Panc1 (cell line): ENCODE results near the gene TCEA3. TPM values are rescaled to one million over a fixed set of nuclear protein-coding genes. Genes with fewer than 3 reads are reported as not detected.

Experiments used
- ATAC-seq: fragments of 200-7000 bp; cut with Tn5 transposase; 2 replicates; pipeline ENCODE4 v1.9.1; 2020; ENCODE audit warnings: mild to moderate bottlenecking, moderate library complexity
- BruUV-seq: library from RNA; stranded (reverse); fragments of 400-500 nt; replicated peaks from 2 replicates; lab custom pipeline; 2021; lab: Mats Ljungman, UMichigan
- CTCF ChIA-PET: fragments of 300-600 bp; sonication (Branson Sonifier 250); formaldehyde crosslinking; loops from one replicate; lab custom pipeline; 2022; ENCODE audit warnings: antibody characterized with exemption; lab: Charles Lee
- POLR2A ChIA-PET: fragments of 300-600 bp; sonication (Branson Sonifier 250); formaldehyde crosslinking; loops from one replicate; lab custom pipeline; 2022; ENCODE audit warnings: antibody characterized with exemption; lab: Charles Lee
- DNase-seq: peaks from one replicate; pipeline ENCODE4 v3.0.0-alpha.2; 2010; ENCODE audit warnings: low read depth, low spot score
- H3K27ac ChIP-seq: 2 replicates; pipeline ENCODE4 v1.5.1; 2011; ENCODE audit warnings: mild to moderate bottlenecking, low read length, inconsistent platforms
- H3K27me3 ChIP-seq: fragments of 200-500 bp; sonication (Bioruptor generic); 2 replicates; pipeline ENCODE4 v1.6.0; 2014; ENCODE audit warnings: low read length, inconsistent platforms; ENCODE audit not compliant: control insufficient read depth, insufficient read depth
- H3K36me3 ChIP-seq: fragments of 200-500 bp; sonication (Bioruptor generic); 2 replicates; pipeline ENCODE4 v1.5.1; 2014; ENCODE audit warnings: inconsistent platforms, mild to moderate bottlenecking, low read length, moderate library complexity; ENCODE audit not compliant: control insufficient read depth, insufficient read depth
- H3K4me1 ChIP-seq: 2 replicates; pipeline ENCODE4 v1.5.1; 2011; ENCODE audit warnings: inconsistent platforms, mild to moderate bottlenecking, low read length, moderate library complexity; ENCODE audit not compliant: control insufficient read depth, insufficient read depth
- H3K4me3 ChIP-seq, 2 experiments: 2 replicates each; pipeline ENCODE4 v1.5.1; 2011 to 2012; ENCODE audit warnings: low read depth in 2 of 2, low read length in 2 of 2, mild to moderate bottlenecking in 2 of 2, inconsistent platforms in 1 of 2, moderate library complexity in 1 of 2
- H3K9me3 ChIP-seq: fragments of 200-500 bp; sonication (Bioruptor generic); 2 replicates; pipeline ENCODE4 v1.5.1; 2014; ENCODE audit warnings: low read depth, mild to moderate bottlenecking, inconsistent platforms, low read length, moderate library complexity; ENCODE audit not compliant: control insufficient read depth, insufficient read depth
- POLR2AphosphoS5 ChIP-seq: IDR thresholded peaks from 2 replicates; pipeline ENCODE4 v1.6.1; 2012; ENCODE audit warnings: mild to moderate bottlenecking, low read depth, low read length, moderate library complexity
- SIN3A ChIP-seq: IDR thresholded peaks from 2 replicates; pipeline ENCODE4 v1.6.1; 2012; ENCODE audit warnings: low read depth, mild to moderate bottlenecking, low read length, moderate library complexity, borderline replicate concordance; ENCODE audit not compliant: insufficient read depth
- TCF7L2 ChIP-seq: IDR thresholded peaks from 2 replicates; pipeline ENCODE4 v1.6.1; 2011; ENCODE audit warnings: mild to moderate bottlenecking, low read depth, low read length, inconsistent platforms
- in situ Hi-C: cut with HindIII; loops from 2 replicates; pipeline ENCODE4 v1.10.0; 2016; ENCODE audit warnings: low sequenced_read_pairs, low pct_unique_long_range_greater_than_20kb
- intact Hi-C: fragments of 100-400 bp; cut with micrococcal nuclease; formaldehyde crosslinking; loops from one replicate; pipeline ENCODE4 v1.10.0; 2022; ENCODE audit not compliant: unreplicated experiment
- total RNA-seq: library from RNA; stranded (reverse); gene quantifications from one replicate; pipeline ENCODE4 v1.2.1, GENCODE V29; 2021; ENCODE audit not compliant: unreplicated experiment
- TF ChIP-seq, protein P1 (sequence below), 2 experiments: IDR thresholded peaks; 2 replicates each; pipeline ENCODE4 v1.6.1; 2011 to 2012; ENCODE audit warnings: low read depth in 2 of 2, control low read depth in 1 of 2, low read length in 1 of 2, mild to moderate bottlenecking in 1 of 2, moderate library complexity in 1 of 2; ENCODE audit not compliant: insufficient read depth in 1 of 2
- TF ChIP-seq, protein P2 (sequence below): fragments of 450-650 bp; IDR thresholded peaks from 2 replicates; pipeline ENCODE4 v1.5.1; 2017; ENCODE audit warnings: mild to moderate bottlenecking

Gene TCEA3
- total RNA-seq, 1 experiment from 2014 or later = 8.3 TPM

DNA sequence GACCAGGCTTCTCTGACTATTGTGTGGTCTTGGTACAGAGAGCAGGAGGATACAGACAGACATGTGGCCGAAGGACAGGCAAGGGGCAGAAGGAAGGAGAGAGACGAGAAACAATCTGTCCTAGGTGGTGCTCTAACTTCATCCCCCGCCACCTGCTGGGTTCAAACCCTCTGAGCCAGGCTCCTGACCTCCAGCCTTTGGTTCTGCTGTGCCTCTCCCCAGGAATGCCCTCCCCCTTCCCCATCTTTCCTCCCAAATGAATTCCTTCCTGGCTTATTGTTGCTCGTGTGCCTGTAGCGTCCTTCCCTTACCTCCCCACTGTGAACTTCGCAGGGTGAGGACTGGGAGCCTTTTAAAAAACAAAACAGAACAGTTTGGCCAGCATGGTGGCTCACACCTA, 5.4 kb downstream of the TCEA3 start:
- POLR2A ChIA-PET = no interaction called here
- intact Hi-C loops = no loop called here
- Histone ChIP-seq H3K27ac (no peak overlapping the region), H3K4me3 (no peak overlapping the region), H3K36me3 (no peaks in the 10 kb centered on the region), H3K9me3 (no peaks in the 10 kb centered on the region), H3K4me1 (peaks cover 10% of the 10 kb centered on the region; the same call in 1 of the 2 replicates), H3K27me3 (no peaks in the 10 kb centered on the region)
- in situ Hi-C loops = no loop called here
- TF ChIP-seq POLR2AphosphoS5 (no peak), TCF7L2 (no peak), SIN3A (no peak)
- TF ChIP-seq, protein P1, sequence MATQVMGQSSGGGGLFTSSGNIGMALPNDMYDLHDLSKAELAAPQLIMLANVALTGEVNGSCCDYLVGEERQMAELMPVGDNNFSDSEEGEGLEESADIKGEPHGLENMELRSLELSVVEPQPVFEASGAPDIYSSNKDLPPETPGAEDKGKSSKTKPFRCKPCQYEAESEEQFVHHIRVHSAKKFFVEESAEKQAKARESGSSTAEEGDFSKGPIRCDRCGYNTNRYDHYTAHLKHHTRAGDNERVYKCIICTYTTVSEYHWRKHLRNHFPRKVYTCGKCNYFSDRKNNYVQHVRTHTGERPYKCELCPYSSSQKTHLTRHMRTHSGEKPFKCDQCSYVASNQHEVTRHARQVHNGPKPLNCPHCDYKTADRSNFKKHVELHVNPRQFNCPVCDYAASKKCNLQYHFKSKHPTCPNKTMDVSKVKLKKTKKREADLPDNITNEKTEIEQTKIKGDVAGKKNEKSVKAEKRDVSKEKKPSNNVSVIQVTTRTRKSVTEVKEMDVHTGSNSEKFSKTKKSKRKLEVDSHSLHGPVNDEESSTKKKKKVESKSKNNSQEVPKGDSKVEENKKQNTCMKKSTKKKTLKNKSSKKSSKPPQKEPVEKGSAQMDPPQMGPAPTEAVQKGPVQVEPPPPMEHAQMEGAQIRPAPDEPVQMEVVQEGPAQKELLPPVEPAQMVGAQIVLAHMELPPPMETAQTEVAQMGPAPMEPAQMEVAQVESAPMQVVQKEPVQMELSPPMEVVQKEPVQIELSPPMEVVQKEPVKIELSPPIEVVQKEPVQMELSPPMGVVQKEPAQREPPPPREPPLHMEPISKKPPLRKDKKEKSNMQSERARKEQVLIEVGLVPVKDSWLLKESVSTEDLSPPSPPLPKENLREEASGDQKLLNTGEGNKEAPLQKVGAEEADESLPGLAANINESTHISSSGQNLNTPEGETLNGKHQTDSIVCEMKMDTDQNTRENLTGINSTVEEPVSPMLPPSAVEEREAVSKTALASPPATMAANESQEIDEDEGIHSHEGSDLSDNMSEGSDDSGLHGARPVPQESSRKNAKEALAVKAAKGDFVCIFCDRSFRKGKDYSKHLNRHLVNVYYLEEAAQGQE (IDR thresholded peaks at IDR 0.05; ENCODE audit: insufficient read depth in 1 of 2, low read depth in 2 of 2, low read length in 1 of 2) = no peak
- TF ChIP-seq, protein P2, sequence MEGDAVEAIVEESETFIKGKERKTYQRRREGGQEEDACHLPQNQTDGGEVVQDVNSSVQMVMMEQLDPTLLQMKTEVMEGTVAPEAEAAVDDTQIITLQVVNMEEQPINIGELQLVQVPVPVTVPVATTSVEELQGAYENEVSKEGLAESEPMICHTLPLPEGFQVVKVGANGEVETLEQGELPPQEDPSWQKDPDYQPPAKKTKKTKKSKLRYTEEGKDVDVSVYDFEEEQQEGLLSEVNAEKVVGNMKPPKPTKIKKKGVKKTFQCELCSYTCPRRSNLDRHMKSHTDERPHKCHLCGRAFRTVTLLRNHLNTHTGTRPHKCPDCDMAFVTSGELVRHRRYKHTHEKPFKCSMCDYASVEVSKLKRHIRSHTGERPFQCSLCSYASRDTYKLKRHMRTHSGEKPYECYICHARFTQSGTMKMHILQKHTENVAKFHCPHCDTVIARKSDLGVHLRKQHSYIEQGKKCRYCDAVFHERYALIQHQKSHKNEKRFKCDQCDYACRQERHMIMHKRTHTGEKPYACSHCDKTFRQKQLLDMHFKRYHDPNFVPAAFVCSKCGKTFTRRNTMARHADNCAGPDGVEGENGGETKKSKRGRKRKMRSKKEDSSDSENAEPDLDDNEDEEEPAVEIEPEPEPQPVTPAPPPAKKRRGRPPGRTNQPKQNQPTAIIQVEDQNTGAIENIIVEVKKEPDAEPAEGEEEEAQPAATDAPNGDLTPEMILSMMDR = no peak
- no peak for ATAC-seq
- CTCF ChIA-PET = interaction anchor here (0.7 kb wide), 1 partner anchor 16 kb away, joined by 4 read pairs; no protein-coding TSS in a partner anchor
- no TSS peak for BruUV-seq
- DNase-seq = no peak

DNA sequence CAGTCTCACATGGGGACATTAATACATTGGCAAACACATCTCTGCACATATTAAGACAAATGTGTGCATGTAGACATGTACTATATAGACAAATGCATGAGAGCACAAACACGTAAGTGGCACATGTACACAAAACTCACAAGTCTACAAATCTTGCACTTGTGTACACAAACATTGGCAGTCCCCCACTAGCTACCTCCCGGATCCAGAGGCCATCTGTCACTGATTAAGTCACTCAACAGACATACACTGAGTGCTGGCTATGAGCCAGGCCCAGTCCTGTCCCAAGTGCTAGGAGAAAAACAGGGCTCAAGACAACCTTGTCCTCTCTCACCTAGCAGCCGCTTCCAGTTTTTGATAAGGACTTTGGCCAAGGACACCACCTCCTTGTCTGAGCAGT, 7.0 kb downstream of the TCEA3 start:
- Histone ChIP-seq H3K4me3 (no peak overlapping the region), H3K27me3 (no peaks in the 10 kb centered on the region), H3K4me1 (peaks cover 4% of the 10 kb centered on the region; the same call in 1 of the 2 replicates), H3K27ac (no peak overlapping the region), H3K9me3 (no peaks in the 10 kb centered on the region), H3K36me3 (no peaks in the 10 kb centered on the region)
- intact Hi-C loops (no loop called here), in situ Hi-C loops (no loop called here)
- ATAC-seq = no peak
- DNase-seq = no peak
- ChIA-PET POLR2A (no interaction called here), CTCF (no interaction called here)
- no TSS peak for BruUV-seq
- TF ChIP-seq, protein P2 = no peak
- TF ChIP-seq SIN3A (no peak), TCF7L2 (no peak), POLR2AphosphoS5 (no peak)
- TF ChIP-seq, protein P1 (IDR thresholded peaks at IDR 0.05; ENCODE audit: insufficient read depth in 1 of 2, low read depth in 2 of 2, low read length in 1 of 2) = no peak
